ENCODE data around the gene COX6A2. TPM values are rescaled to one million over a fixed set of nuclear protein-coding genes. Genes with fewer than 3 reads are reported as not detected.

Gene COX6A2
- total RNA-seq, 3 donors from 2014 or later, result 0.80 TPM; not detected in 2

DNA sequence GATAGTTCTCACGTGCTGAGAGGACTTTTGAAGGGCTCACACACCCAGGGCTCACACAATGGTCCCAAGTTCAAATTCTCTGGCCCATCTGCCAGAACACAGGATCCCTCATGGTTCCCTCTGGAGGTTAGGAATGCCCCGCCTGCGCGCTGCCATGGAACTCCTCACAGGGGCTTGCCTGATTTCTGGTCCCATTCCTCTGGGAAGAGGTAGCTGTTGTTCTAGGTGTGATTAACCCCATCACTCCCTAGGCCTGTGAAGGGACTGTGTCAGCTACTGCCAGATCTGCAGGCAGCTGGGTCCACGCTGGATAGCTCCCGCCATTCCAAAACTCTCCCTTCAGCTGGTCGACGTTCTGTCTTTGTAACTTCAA is 28.8 kb upstream of the COX6A2 start:
- DNase-seq, result peak in 2 of 3 donors; percentile 32 to 38
- H3K9me3 ChIP-seq, result no peaks in the 10 kb centered on the region
- H3K4me3 ChIP-seq, result no peak overlapping the region
- peaks cover 45% of the 10 kb centered on the region for H3K4me1 ChIP-seq (ENCODE audit: low read depth)
- no peaks in the 10 kb centered on the region for H3K36me3 ChIP-seq (ENCODE audit: low read depth)
- ATAC-seq, result no peak
- intact Hi-C loops (cut with DNase I, micrococcal nuclease), result loop anchor here in 1 of 2 donors (5.0 kb wide), 1 partner anchor 415 kb away; the partner anchor contains the start of gene ZNF267
- TF ChIP-seq, protein P1, sequence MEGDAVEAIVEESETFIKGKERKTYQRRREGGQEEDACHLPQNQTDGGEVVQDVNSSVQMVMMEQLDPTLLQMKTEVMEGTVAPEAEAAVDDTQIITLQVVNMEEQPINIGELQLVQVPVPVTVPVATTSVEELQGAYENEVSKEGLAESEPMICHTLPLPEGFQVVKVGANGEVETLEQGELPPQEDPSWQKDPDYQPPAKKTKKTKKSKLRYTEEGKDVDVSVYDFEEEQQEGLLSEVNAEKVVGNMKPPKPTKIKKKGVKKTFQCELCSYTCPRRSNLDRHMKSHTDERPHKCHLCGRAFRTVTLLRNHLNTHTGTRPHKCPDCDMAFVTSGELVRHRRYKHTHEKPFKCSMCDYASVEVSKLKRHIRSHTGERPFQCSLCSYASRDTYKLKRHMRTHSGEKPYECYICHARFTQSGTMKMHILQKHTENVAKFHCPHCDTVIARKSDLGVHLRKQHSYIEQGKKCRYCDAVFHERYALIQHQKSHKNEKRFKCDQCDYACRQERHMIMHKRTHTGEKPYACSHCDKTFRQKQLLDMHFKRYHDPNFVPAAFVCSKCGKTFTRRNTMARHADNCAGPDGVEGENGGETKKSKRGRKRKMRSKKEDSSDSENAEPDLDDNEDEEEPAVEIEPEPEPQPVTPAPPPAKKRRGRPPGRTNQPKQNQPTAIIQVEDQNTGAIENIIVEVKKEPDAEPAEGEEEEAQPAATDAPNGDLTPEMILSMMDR (IDR thresholded peaks at IDR 0.05), result no peak

DNA sequence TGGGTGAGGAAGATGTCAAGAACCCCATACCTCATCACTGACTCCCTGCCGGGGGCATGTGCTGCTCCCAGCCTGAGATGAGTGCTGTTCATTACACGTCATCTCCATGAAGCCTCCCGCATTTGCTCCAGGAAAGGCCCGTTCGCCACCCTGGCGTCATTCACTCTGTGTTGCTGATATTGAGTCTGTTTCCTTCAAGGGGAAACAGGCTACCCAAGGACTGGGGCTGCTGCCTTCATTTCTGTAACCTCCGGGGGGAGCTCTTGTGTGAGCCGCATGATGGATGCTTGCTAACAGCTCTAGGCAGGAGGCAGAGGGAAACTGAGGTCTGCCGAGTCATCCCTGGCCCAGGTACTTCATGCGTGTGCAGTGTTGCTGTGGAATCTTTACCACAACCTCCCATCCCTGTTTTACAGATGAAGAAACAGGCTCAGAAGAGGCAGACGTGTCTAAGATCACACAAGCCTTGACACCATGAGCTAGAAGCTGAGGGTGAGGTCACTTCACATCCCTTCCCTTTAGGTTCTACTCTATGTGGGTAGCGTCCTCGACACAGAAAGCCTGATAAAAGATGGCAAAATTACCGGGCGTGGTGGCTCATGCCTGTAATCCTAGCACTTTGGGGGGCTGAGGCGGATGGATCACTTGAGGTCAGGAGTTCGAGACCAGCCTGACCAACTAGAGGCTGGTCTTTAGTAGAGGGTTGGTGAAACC is 27.6 kb upstream of the COX6A2 start:
- H3K4me3 ChIP-seq, result no peak overlapping the region
- peaks cover 45% of the 10 kb centered on the region for H3K4me1 ChIP-seq (ENCODE audit: low read depth)
- intact Hi-C loops (cut with DNase I, micrococcal nuclease), result loop anchor here in 1 of 2 donors (5.0 kb wide), 1 partner anchor 417 kb away; the partner anchor contains the start of gene ZNF267
- no peak for ATAC-seq
- peak in 1 of 3 donors; percentile 46 for DNase-seq
- H3K36me3 ChIP-seq (ENCODE audit: low read depth), result no peaks in the 10 kb centered on the region
- no peaks in the 10 kb centered on the region for H3K9me3 ChIP-seq
- TF ChIP-seq, protein P1 (IDR thresholded peaks at IDR 0.05), result peak; percentile 9

DNA sequence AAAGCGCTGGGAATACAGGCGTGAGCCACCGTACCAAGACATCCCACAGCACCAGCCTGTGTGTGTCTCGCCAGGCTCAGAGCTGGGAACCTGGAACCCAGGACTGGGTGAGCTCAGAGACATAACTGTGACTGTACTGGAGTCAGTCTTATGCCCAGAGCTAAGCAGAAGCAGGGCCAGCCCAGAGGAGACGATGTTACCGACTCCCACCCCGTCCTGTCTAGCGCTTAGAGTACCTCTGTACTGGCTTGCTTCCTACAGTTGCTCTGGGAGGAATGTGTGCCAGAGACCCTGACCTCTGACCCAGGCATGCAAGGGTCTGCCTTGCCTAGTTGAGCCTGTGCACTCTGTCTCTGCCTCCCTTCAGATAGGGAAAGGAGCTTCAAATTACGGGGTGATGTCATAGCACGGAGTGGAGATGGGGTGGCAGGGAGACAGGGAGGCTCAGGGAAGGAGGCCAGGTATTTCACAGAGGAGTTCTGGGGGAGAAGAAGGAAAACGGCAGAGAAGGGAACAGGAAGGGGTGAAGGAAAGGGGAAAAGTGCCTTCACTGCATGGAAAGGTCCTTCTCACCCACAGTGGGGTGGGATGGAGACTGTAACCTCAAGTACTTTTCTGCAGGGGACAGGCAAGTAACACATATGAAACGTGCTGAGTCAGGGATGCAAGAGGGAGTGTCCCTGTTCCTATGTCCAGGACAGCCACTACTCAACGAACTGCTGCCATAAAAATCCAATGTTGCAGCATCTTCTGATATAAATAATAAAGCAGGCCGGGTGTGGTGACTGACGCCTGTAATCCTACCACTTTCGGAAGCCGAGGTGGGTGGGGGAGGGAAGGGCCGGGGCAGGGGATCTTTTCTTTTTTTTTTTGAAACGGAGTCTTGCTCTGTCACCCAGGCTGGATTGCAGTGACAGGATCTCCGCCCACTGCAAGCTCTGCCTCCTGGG is 25.4 kb upstream of the COX6A2 start:
- DNase-seq, result peak; percentile 48 to 57 (median 51)
- H3K4me3 ChIP-seq, result no peak overlapping the region
- peak; percentile 57 for ATAC-seq
- intact Hi-C loops (cut with DNase I, micrococcal nuclease), result no loop called here
- H3K9me3 ChIP-seq, result no peaks in the 10 kb centered on the region
- peaks cover 40% of the 10 kb centered on the region for H3K4me1 ChIP-seq (ENCODE audit: low read depth)
- no peaks in the 10 kb centered on the region for H3K36me3 ChIP-seq (ENCODE audit: low read depth)
- TF ChIP-seq, protein P1 (IDR thresholded peaks at IDR 0.05), result no peak

DNA sequence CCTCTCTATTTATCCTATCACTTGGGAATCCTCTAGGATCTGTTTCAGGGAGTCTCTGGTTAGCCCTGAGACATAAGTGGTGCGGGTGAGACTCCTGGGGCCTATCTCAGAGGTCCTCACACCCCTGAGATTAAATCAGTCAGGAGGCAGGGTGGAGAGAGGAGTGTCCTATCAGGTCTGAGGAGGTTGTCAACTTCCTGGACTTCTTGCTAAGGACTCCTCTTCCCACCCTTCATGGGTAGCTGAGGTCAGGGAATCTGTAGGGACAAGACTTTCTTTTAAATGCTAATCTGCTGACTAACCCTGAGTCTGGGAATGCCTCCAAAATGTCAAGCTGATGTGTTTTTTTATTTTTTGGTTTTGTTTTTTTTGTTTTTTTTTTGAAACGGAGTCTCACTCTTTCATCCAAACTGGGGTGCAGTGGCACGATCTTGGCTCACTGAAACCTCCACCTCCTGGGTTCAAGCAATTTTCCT is 24.5 kb upstream of the COX6A2 start:
- Histone ChIP-seq H3K36me3 (ENCODE audit: low read depth) (no peaks in the 10 kb centered on the region), H3K9me3 (no peaks in the 10 kb centered on the region), H3K4me1 (ENCODE audit: low read depth) (peaks cover 36% of the 10 kb centered on the region), H3K4me3 (no peak overlapping the region)
- DNase-seq (peak in 1 of 3 donors; percentile 2), ATAC-seq (peak; percentile 8)
- TF ChIP-seq, protein P1 (IDR thresholded peaks at IDR 0.05), result no peak
- intact Hi-C loops (cut with DNase I, micrococcal nuclease), result no loop called here

DNA sequence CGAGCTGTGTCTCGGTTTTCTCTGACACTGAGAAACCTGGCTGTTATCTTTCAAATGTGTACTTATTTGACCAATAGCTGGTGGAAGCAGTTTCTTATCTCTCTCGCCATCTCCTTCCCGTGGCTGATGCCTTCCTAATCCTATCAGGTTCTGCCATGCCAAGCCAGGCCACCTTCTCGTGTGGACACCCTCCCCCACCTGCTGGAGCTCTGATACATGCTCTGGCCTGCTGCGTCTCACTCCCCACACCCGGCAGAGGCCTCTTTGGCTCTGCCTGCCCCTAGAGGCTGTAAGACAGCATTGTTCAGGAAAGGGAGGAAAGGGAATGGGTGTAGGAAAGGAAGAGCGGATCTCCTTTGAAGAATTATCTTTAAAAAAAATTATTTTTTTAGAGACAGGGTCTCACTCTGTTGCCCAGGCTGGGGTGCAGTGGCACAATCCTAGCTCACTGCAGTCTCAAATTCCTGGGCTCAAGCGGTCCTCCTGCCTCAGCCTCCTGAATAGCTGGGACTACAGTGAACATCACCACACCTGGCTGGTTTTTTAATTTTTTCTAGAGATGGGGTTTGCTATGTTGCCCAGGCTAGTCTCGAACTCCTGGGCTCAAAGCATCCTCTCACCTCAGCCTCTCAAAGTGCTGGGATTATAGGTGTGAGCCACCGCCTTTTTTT is 23.7 kb upstream of the COX6A2 start:
- TF ChIP-seq, protein P1 (IDR thresholded peaks at IDR 0.05), result peak; percentile 35
- intact Hi-C loops (cut with DNase I, micrococcal nuclease), result no loop called here
- ATAC-seq (peak; percentile 82), DNase-seq (peak; percentile 58 to 65 (median 64))
- Histone ChIP-seq H3K36me3 (ENCODE audit: low read depth) (no peaks in the 10 kb centered on the region), H3K9me3 (no peaks in the 10 kb centered on the region), H3K4me1 (ENCODE audit: low read depth) (peaks cover 27% of the 10 kb centered on the region), H3K4me3 (no peak overlapping the region)

All from mucosa of descending colon (tissue), 3 donors.